Neural crest cell (in vitro differentiated cells): ENCODE results near the gene RBM22. TPM values are rescaled to one million over a fixed set of nuclear protein-coding genes. Genes with fewer than 3 reads are reported as not detected.

ENCODE experiments used
- DNase-seq: peaks from one replicate; pipeline ENCODE4 v3.0.0; 2021; ENCODE audit warnings: low read depth, mixed read lengths, low spot score
- H3K27ac Mint-ChIP-seq: one replicate; pipeline ENCODE4 v1.8.0; 2021; ENCODE audit warnings: mild to moderate bottlenecking, mixed read lengths; ENCODE audit not compliant: unreplicated experiment
- H3K27me3 Mint-ChIP-seq: 2 replicates; pipeline ENCODE4 v1.8.0; 2021; ENCODE audit warnings: low read depth, mild to moderate bottlenecking, mixed read lengths
- H3K36me3 Mint-ChIP-seq: 2 replicates; pipeline ENCODE4 v1.8.0; 2021; ENCODE audit warnings: low read depth, mild to moderate bottlenecking, mixed read lengths
- H3K4me1 Mint-ChIP-seq: 2 replicates; pipeline ENCODE4 v1.8.0; 2021; ENCODE audit warnings: mixed read lengths
- H3K4me3 Mint-ChIP-seq: one replicate; pipeline ENCODE4 v1.8.0; 2021; ENCODE audit warnings: mild to moderate bottlenecking, mixed read lengths
- H3K9me3 Mint-ChIP-seq: 2 replicates; pipeline ENCODE4 v1.8.0; 2021; ENCODE audit warnings: mixed read lengths
- CTCF ChIP-seq: fragments of 200-600 bp; sonication (generic); conservative IDR thresholded peaks from 2 replicates; pipeline ENCODE4 v1.5.0; 2021; ENCODE audit warnings: antibody characterized with exemption, mild to moderate bottlenecking
- total RNA-seq: library from RNA; stranded (reverse); gene quantifications from 2 replicates; pipeline ENCODE4 v1.2.1, GENCODE V29; 2021

Gene RBM22
- total RNA-seq, 1 donor from 2014 or later, result 64.6 TPM

- no peaks in the 10 kb centered on the region for H3K4me1 Mint-ChIP-seq
- no peak for TF ChIP-seq CTCF
- H3K4me3 Mint-ChIP-seq, result no peak overlapping the region
- H3K27ac Mint-ChIP-seq, result no peak overlapping the region
- peaks cover 2% of the 10 kb centered on the region for H3K27me3 Mint-ChIP-seq
- DNase-seq, result no peak
- H3K9me3 Mint-ChIP-seq, result no peaks in the 10 kb centered on the region
- H3K36me3 Mint-ChIP-seq, result peaks cover 10% of the 10 kb centered on the region
These were observed 6.0 kb upstream of the RBM22 start for GRCh38 chr5:150706776-150707390.

- Mint-ChIP-seq H3K27ac (no peak overlapping the region), H3K4me3 (peak overlapping the region; percentile 6), H3K27me3 (peaks cover 2% of the 10 kb centered on the region), H3K9me3 (no peaks in the 10 kb centered on the region), H3K36me3 (peaks cover 7% of the 10 kb centered on the region), H3K4me1 (no peaks in the 10 kb centered on the region)
- DNase-seq, result no peak
- no peak for TF ChIP-seq CTCF
These were observed 2.9 kb upstream of the RBM22 start for GRCh38 chr5:150703762-150704161.

GRCh38 chr5:150700246-150700593, 642 bp downstream of the RBM22 start:
- no peak overlapping the region for H3K27ac Mint-ChIP-seq

GRCh38 chr5:150694612-150695011, 6.2 kb downstream of the RBM22 start:
- DNase-seq, result no peak
- H3K27ac Mint-ChIP-seq, result no peak overlapping the region
- no peaks in the 10 kb centered on the region for H3K4me1 Mint-ChIP-seq
- no peak for TF ChIP-seq CTCF
- no peak overlapping the region for H3K4me3 Mint-ChIP-seq
- H3K36me3 Mint-ChIP-seq, result peaks cover 7% of the 10 kb centered on the region
- no peaks in the 10 kb centered on the region for H3K27me3 Mint-ChIP-seq
- H3K9me3 Mint-ChIP-seq, result no peaks in the 10 kb centered on the region

More at GRCh38 chr5:150700246-150700593, 642 bp downstream of the RBM22 start:
- H3K9me3 Mint-ChIP-seq, result no peaks in the 10 kb centered on the region
- no peaks in the 10 kb centered on the region for H3K4me1 Mint-ChIP-seq
- peaks cover 2% of the 10 kb centered on the region for H3K27me3 Mint-ChIP-seq
- DNase-seq, result no peak
- TF ChIP-seq CTCF, result no peak
- peaks cover 4% of the 10 kb centered on the region for H3K36me3 Mint-ChIP-seq
- H3K4me3 Mint-ChIP-seq, result no peak overlapping the region

- H3K4me1 Mint-ChIP-seq, result no peaks in the 10 kb centered on the region
- no peaks in the 10 kb centered on the region for H3K27me3 Mint-ChIP-seq
- H3K36me3 Mint-ChIP-seq, result peaks cover 10% of the 10 kb centered on the region
- no peaks in the 10 kb centered on the region for H3K9me3 Mint-ChIP-seq
- H3K4me3 Mint-ChIP-seq, result no peak overlapping the region
- DNase-seq, result no peak
- H3K27ac Mint-ChIP-seq, result no peak overlapping the region
- no peak for TF ChIP-seq CTCF
These were observed 8.6 kb downstream of the RBM22 start for GRCh38 chr5:150692276-150692675.
